MG63 (cell line): Measurements from ENCODE around the gene BIVM. TPM values are rescaled to one million over a fixed set of nuclear protein-coding genes. Genes with fewer than 3 reads are reported as not detected.

Source experiments
- total RNA-seq: library from RNA; depleted of rRNA; stranded (reverse); fragments of >200 nt; shearing (Covaris generic); gene quantifications from 2 replicates; pipeline ENCODE4 v1.2.3, GENCODE V29; 2014; ENCODE audit warnings: low replicate concordance; rRNA removed

BIVM gene
- total RNA-seq, 1 experiment from 2014 or later, result 12.8 TPM

Other genes with a start within 250 kb of the BIVM start
- gene TPP2, start 202.1 kb upstream of the BIVM start, total RNA-seq, result 33.9 and 43.6 TPM in 2 replicates
- not detected in 2 replicates for gene METTL21C, start 104.1 kb upstream of the BIVM start, total RNA-seq
- 31.4 and 47.2 TPM in 2 replicates for gene TEX30, start 25.3 kb upstream of the BIVM start, total RNA-seq
- gene POGLUT2, start 143 bp upstream of the BIVM start, total RNA-seq, result 17.5 and 18.9 TPM in 2 replicates
- gene ERCC5, start 46.9 kb downstream of the BIVM start, total RNA-seq, result 33.2 and 89.9 TPM in 2 replicates